ENCODE results near the gene RPS3.
"Not testable (repeated sequence)": the region's sequence is repeated elsewhere in the genome, so short reads cannot be mapped to it uniquely, and the experiment has no call there.

Gene RPS3

GRCh38 chr11:75380716-75381420 is 18.4 kb upstream of the RPS3 start:
- DNase-seq = no peak

- DNase-seq = peak in 1 of 4 experiments; percentile 8
These were observed 16.1 kb upstream of the RPS3 start for GRCh38 chr11:75383246-75383645.

DNA sequence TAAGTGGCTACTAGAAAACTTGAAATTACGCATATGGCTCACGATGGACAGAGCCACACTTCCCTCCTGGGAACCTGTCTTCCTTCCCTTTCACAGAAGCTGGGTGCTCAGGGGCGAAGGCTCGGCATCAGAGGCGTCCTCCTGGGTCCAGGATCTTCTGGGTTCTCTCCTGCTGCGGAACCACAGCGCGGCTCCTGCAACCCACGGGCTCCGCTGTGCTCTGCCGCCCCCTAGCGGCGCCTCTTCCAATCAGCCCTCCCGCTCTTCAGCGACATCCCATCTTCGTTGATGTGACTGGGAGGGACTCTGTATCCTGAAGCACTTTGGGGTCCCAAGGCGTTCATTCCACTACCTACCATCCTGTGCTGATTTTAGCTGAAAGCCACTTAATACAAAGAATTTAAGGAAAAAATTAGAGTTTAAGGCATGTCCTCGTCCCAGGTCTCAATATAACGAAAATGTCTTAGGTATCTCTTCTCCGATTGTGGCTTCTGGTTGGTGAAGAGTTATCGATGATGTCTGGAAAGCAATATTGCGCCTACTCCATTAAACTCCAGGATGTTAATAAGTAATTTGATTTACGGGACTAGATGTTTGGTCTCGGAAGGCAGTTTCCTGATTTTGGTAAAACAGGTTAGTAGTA is 14.8 kb upstream of the RPS3 start:
- peak; percentile 57 to 71 (median 63) for DNase-seq

GRCh38 chr11:75386942-75387630 is 12.2 kb upstream of the RPS3 start:
- DNase-seq = no peak

DNA sequence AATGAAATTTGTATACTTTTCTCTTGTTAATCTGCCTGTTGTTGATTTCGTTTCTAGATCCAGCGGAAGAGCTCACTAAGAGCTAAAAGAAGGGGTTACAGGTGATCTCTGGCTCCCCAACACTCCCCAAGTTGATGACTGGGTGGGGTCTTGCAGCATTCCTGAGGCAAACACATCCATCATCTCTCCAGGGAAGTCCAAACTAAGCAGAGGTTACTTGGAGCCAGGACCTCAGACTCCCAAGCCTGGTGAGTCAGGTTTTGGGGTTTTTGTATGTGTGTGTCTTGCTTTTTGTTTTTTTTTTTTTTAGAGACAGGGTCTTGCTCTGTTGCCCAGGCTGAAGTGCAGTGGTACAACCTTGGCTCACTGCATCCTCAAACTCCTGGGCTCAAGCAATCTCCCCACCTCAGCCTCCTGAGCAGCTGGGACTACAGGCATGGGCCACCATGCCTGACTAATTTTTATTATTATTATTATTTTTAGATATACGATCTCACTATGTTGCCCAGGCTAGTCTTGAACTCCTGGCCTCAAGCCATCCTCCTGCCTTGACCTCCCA is 11.5 kb upstream of the RPS3 start:
- DNase-seq = no peak

GRCh38 chr11:75388386-75389275 is 10.7 kb upstream of the RPS3 start:
- peak; percentile 14 to 40 (median 32) for DNase-seq

DNA sequence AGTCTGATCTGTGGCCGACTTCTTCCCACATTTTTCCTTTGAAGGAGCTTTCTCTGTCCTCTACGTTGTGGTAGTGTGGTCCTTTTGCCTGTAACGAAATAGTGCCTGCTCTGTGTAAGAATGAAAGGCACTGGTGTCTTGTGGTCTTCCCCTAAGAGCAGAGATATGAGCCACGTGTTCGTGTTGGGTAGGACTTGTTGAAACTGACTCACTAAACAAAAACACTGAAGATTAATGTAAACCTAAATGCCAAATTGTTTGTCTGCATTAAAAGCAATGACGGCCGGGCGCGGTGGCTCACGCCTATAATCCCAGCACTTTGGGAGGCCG is 10.1 kb upstream of the RPS3 start:
- no peak for DNase-seq

DNA sequence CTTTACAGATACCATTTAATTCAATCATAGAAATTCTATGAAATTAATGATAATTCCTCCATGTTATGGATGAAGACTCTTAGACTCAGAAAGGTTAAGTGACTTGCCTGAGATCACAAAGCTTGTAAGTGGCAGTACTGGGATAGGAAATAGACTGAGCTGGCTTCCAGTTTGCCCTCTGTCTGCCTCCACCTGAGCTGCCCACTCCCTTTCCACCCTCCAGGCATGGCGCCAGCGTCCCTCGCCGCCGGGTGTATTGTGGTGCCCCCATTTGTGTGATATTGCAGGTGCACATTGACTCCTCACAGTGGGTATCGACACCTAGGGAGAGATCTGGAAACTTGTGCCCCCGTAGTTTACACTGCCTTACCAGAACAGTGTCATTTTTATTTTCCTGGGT is 9.4 kb upstream of the RPS3 start:
- DNase-seq = no peak

GRCh38 chr11:75394085-75394840 is 5.1 kb upstream of the RPS3 start:
- no peak for DNase-seq

DNA sequence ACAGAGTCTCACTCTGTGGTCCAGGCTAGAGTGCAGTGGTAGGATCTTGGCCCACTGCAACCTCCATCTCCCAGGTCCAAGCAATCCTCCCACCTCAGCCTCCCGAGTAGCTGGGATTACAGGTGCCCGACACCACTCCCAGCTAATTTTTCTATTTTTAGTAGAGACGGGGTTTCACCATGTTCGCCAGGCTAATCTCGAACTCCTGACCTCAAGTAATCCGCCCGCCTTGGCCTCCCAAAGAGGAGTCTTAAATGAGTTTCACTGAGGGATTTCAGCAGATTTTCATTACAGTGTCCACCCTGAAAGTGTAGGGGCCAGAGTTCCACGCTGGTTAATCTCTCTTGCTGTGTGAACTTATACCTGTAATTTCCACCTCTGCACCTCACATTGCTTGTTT is 412 bp upstream of the RPS3 start:
- no peak for DNase-seq

GRCh38 chr11:75400146-75400865 is 988 bp downstream of the RPS3 start:
- no peak for DNase-seq

- no peak for DNase-seq
These were observed 2.9 kb downstream of the RPS3 start for GRCh38 chr11:75402002-75402773.

DNA sequence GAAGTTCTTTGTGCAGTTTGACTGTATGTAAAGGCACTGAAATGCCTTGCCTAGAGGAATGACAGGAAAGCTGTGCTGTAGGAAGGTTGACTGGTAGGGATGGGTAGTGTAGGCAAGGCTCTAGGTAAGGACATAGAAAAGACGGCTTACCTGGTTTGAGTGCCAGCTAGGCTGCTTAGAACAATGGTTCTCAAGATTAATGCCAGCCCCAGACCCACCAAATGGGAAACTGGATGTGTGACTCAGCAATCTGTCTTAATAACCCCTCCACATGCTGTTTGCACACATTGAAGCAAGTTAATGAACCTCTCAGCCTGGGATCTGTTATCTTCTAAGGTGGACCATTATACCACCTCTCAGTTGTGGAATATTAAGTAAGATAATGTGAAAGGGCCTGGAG is 3.7 kb downstream of the RPS3 start:
- DNase-seq = no peak

- DNase-seq = no peak
These were observed 4.8 kb downstream of the RPS3 start for GRCh38 chr11:75403983-75404658.

DNA sequence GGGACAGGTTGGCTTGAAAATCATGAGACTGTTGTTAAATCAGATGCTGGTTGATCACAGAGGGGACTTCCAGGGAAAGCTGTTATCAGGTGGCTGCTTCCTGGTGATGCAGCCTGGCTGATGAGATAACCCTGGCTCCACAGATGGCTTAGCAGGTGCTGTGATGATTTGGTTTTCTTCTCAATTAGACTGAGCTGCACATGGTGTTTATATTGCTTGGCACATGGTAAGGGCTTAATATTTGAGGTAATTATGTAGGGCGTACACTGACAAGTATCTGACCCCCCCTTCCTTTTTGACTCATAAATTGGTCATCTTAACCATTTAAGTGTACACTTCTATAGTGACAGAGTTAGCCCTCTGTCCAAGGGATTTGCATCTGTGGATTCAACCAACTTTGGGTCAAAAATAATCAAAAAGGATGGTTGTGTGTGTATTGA is 7.0 kb downstream of the RPS3 start:
- DNase-seq = no peak

GRCh38 chr11:75408957-75409219 is 9.6 kb downstream of the RPS3 start:
- no peak for DNase-seq

- not testable (repeated sequence) for DNase-seq
These were observed 10.7 kb downstream of the RPS3 start for GRCh38 chr11:75409971-75410370.

DNA sequence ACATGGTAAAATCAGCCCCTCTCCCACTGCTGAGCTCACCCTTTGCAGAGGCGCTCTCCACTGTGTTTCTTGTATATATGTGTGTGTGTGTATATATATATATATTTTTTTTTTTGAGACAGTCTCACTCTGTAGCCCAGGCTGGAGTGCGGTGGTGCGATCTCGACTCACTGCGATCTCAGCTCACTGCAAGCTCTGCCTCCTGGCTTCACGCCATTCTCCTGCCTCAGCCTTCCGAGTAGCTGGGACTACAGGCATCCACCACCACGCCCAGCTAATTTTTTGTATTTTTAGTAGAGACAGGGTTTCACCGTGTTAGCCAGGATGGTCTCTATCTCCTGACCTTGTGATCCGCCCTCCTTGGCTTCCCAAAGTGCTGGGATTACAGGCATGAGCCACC is 13.8 kb downstream of the RPS3 start:
- DNase-seq = not testable (repeated sequence)

- DNase-seq = no peak
These were observed 14.5 kb downstream of the RPS3 start for GRCh38 chr11:75413864-75414263.
